Measurements from ENCODE around the gene ASPG.

GRCh38 chr14:104104076-104104901 lies 18.8 kb downstream of the ASPG start:
- TF ChIP-seq EZH2 (IDR thresholded peaks at IDR 0.05; ENCODE audit: insufficient read depth, poor library complexity, severe bottlenecking) (no peak), EZH2phosphoT487 (IDR thresholded peaks at IDR 0.05; ENCODE audit: insufficient read depth, low read depth) (no peak)

Measured in GM23248 (cell line).